AG09319 (cell line): ENCODE measurements around the gene BICDL2.

Experiments used
- DNase-seq: peaks from one replicate; pipeline ENCODE4 v3.0.0-alpha.2; 2010; ENCODE audit warnings: low read depth; ENCODE audit errors: extremely low read depth
- CTCF ChIP-seq: IDR thresholded peaks from 2 replicates; pipeline ENCODE4 v1.5.1; 2011; ENCODE audit warnings: low read depth, mild to moderate bottlenecking, inconsistent platforms, low read length, moderate library complexity

BICDL2 gene

GRCh38 chr16:3012246-3012645 lies 24.5 kb downstream of the BICDL2 start:
- no peak for TF ChIP-seq CTCF
- DNase-seq = no peak

GRCh38 chr16:3010510-3010909 lies 26.2 kb downstream of the BICDL2 start:
- no peak for TF ChIP-seq CTCF

DNA sequence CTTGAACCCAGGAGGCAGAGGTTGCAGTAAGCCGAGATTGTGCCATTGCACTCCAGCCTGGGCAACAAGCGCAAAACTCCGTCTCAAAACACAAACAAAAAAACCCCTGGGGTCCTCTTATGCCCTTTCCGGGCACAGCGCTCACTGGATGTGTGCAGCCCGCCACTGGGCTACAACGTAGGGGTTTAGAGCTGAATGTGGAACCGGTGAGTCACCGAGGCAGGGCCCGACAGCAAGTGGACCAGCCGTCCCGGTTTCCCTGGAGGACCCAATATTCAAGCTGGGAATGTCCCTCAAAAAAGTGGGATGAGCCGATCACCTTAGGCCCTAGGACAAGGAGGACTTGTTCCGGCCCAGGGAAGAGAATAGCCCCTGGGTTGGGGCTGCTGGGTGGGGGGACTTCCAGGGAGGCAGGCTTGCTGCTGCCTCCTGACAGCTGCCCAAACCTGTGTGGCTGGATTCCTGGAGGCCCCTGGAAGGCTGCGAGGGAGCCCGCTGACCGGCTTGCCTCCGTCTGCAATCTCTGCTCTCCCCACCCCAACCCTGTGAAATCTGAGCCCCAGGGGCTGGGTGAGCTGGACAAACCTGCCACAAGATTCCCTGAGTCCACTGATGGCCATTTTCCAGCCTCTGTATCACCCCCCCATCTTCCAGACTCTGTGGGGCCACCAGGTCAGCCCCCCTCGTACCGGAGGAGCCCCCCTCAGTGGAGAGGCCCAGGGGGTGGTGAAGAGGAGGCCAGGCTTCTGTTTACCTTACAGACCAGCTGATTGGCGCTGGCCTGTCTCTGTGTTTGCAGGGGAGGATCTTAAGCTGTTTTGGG lies 27.0 kb downstream of the BICDL2 start:
- no peak for DNase-seq
- no peak for TF ChIP-seq CTCF

More at GRCh38 chr16:3010510-3010909, 26.2 kb downstream of the BICDL2 start:
- no peak for DNase-seq

- no peak for TF ChIP-seq CTCF
- DNase-seq = no peak
These were observed 28.1 kb downstream of the BICDL2 start for GRCh38 chr16:3008690-3009037.

- DNase-seq = no peak
- TF ChIP-seq CTCF = no peak
These were observed 28.6 kb downstream of the BICDL2 start for GRCh38 chr16:3007957-3008689.

- no peak for DNase-seq
- TF ChIP-seq CTCF = no peak
These were observed 29.4 kb downstream of the BICDL2 start for GRCh38 chr16:3007059-3007956.
